NOMO-1 (cell line): ENCODE data around the gene TTLL10.

Experiments used
- DNase-seq, 2 experiments: peaks; one replicate each; lab custom pipeline; 2025; ENCODE audit not compliant: unreplicated experiment in 2 of 2; lab: John Stamatoyannopoulos, UW

Gene TTLL10

DNA sequence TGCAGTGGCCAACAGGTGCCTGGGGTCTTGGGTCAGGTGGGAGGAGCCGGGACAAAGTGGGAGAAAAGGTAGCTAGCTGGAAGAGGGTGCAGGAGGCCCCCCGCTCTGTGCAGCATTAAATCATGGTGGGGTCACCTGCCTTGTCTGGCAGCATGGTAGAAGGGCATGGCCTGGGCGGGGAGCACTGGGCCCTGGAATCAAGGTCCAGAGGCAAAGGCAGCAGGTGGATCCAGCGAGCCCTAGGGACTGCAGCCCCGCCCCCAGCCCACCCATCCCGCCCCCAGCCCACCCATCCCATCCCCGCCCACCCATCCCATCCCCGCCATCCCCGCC is 16.7 kb upstream of the TTLL10 start:
- DNase-seq: no peak

GRCh38 chr1:1157426-1157913 is 16.2 kb upstream of the TTLL10 start:
- DNase-seq: peak; percentile 81 to 85

DNA sequence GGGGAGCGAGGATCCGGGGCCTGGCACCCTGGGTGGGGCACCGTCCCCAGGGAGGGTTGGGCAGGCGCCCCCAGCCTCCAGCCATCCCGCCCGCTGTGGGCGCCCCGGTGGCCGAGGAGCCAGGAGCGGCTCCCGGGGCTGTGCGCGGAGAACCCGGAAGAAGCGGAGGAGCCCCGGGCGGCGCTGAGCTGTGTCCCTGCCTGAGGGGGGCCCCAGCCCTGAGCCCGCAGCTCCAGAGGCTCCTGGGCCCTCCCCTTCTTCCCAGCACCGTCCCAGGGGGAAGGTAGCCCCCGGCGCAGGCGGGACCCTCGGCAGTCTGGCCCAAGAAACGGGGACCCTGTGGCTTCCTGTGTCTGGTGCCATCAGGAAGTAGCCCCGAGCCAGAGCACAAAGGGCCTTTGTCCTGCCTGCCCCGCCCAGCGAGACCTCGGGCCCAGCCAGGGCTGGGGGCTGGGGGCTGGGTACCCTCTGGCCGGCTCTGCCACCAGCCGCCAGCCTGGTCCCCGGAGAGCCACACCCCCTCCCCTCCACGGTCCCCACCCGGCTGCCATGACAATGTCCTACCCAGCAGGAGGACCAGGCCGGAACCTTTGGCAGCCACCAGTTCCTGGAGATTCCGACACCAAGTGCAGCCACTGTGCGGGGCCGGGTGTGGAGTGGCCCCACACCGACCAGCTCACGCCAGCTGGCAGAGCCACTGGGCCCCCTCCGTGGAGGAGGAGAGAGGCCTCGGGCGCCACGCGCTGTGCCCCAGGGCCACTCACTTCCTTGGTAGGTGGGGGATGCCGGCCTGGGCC is 15.6 kb upstream of the TTLL10 start:
- peak; percentile 16 to 32 for DNase-seq

DNA sequence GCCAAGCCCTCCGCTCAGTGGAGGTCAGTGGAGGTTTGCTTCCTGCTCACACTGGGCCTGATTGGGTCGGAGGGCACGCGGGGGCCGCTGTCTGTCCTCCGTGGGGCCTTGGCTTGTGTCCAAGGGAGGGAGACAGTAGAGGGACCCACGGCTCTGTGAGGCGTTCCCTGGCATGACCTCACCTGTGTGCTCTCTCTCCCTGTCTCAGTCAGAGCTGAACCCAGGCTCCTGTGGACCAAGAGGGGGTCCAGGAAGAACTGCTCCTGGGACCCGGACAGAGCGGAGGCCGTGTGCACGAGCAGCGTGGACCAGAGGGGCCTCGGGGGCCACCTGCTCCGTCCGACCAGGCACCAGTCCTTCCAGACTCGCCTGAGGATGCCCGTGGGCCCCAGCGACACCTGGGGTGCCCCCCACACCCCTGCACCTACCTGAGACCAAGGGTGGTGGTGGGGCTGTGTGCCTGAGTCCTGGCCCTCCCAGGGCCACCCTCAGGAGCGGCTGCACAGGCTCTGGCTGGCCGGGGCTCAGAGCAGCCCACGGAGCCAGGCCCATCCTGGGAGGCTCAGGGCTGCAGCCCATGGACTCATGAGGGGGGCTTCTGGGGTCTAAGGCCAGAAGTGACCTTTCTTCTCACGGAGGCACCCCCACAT is 13.3 kb upstream of the TTLL10 start:
- DNase-seq: no peak

DNA sequence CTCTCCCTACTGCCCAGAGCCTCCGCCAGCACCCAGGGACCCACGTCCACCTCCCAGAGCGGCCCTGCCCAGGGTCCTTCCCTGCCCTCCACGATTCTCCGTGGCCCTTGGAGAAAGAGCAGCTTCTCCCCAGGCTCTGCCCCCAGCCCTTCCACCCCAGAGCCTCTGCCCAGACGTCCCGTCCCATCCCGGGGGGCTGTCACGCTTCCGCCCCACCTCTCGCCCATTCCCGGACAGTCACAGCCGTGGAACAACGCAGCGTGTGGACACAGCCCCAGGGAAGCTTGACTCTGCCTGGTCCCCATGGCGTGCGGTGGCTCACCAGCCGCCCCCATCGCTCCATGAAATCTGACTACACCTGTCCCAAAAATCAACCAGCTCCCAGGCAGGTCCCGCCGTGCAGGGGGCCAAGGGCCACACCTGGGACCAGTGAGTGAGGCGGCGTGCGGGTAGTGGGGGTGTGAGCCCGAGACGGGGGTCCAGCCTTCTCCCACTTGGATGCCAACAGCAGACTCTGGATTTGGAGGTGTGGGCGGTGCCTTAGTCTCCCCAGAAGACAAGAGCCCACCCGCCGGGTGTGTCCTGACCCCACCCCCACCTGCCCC is 12.5 kb upstream of the TTLL10 start:
- no peak for DNase-seq

- no peak for DNase-seq
Observed at GRCh38 chr1:1161683-1162079, 12.0 kb upstream of the TTLL10 start.

DNA sequence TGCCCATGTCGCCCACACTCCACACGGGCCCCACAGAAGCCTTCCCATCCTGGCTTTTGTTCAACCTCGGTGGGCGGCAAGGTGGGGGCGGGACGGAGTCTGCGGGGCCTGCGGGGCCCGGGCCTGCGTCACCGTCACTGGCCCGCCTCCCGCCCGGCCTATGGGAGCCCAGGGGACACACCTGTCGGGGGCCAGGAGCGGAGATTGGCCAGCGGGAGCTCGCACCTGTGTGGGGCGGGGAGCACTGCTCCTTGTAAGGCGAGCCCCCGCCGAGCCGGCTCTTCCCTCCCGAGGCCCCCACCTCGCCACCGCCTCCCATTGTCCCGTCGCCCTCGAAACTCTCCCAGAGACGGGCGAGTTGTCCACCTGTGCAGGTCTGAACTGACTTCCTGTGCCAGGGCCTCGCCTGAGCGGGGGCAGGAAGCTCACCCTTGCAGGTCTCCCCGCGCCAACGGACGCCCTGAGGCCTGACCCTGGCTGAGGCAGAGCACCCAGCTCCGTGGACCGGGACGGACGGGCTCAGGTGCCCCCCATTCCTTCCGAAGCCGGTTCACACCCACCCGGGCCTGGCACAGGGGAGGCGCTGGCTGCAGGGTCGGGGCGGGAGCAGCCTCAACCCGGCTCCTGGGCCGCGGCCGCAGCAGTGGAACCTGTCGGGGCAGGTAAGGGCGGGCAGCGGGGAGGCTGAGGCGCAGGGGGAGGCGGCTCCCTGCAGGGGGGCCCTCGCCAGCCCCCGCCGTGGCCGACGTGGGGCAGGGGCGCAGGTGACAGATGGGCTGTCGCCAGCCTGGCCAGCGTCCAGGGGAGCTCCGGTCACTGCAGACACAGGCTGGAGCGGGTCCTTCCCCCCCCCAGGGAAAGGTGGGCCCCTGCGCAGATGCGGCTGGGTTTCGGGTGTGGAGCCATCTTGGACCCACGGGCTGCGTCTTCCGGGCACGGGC is 10.8 kb upstream of the TTLL10 start:
- no peak for DNase-seq

- DNase-seq: no peak
Observed at GRCh38 chr1:1163538-1164070, 10.1 kb upstream of the TTLL10 start.

GRCh38 chr1:1164361-1164700 is 9.3 kb upstream of the TTLL10 start:
- DNase-seq: no peak

GRCh38 chr1:1164701-1165451 is 8.8 kb upstream of the TTLL10 start:
- no peak for DNase-seq

DNA sequence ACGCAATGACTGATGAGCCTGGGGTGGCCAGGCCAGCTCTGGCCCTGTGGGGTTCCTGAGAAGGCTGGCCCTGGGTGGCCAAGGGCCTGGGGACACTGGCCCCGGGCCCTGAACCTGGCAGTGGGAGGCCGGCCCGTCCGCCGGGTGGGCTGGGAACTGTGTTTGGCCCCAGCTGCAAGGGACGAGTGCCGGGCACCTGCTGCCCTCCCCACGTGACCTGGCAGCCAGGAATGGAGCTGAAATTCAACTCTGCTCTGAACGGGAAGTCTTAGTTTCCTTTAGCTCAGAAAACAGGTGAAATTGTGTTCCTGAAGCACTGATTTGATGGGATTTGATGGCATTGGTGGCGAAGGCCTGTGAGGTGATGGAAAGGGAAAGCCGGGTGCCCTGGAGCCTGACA is 8.2 kb upstream of the TTLL10 start:
- no peak for DNase-seq

DNA sequence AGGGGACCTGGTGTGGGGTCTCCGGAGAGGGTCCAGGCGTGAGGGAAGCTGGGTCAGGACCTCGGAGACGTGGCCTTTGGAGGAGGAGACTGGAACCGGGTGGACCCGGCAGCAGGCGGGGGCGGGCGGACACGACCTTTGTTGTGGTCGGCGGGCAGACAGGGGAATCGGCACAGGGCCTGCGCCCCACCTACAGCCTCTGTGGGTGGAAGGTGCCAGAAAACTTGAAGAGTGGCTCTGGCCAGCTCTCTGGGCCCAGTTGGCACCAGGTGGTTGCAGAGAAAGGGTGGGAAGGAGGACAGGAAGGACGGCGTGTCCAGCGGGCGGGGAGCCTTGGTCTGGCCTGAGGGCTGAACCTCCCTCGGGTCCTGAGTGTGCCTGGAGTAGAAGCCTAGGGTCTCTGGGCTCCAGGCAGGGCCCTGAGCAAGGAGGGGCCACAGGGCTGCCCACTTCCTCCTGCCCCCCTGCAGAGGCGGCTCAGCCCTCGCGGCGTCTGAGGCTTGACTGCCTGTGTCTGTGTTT is 7.7 kb upstream of the TTLL10 start:
- DNase-seq: no peak

DNA sequence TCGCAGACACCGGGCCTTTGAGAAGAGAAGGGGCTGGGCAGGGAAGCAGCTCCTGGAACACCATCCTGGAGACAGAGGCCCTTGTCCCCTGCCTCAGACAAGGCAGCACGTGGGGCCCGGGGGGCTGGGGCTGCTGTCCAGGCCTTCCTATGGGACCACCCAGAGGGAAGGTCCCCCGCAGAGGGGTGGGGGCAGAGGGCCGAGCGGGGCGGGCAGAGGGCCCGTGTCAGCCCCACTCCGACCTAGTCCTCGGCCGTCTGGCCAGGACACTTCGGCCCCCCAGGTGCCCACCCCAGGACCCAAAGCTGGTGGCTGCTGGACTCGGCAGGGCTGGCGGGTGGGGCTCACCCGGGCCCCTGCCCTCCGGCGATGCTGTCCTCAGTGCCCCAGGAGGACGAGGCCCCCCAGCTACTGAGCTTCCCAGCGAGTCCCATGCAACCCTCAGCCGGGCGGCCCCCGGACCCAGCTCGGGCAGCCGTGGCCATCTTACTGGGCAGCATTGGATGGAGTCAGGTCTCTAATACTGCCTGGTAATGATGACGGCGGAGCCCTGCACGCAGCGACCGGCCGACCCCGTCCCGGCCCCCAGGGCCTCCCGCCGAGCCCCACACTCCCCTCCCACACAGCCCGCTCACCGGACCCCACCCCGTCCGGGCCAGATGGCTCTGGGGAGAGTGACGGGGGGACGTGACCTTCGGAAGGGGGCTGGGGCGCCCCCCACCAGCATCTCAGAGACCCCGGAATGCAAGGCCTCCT is 6.9 kb upstream of the TTLL10 start:
- no peak for DNase-seq

DNA sequence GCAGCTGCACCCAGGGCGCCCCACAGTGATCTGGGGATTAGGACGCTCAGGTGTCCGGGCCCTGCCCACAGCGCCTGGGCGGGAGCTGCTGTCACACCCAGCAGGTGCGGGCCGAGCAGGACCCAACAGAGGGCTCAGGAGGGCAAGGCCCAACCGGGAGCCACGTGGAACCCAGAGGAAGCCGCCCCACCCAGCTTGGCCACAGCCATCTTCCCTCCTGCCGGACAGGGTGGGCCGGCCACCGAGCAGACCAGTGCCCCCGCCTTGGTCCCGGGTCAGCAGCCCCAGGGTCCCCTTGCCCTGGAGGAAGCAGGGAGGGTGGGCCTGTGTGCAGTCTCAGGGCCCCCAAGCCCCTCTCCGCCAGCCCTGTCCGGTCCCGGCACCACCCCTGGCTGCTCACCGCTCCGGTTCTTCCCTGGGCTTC is 6.3 kb upstream of the TTLL10 start:
- DNase-seq: no peak

GRCh38 chr1:1167841-1168450 is 5.7 kb upstream of the TTLL10 start:
- DNase-seq: no peak

GRCh38 chr1:1168451-1169411 is 4.9 kb upstream of the TTLL10 start:
- DNase-seq: no peak

GRCh38 chr1:1169429-1170214 is 4.1 kb upstream of the TTLL10 start:
- DNase-seq: no peak
